Endodermal cell (in vitro differentiated cells): ENCODE measurements around the gene TMC8. TPM values are rescaled to one million over a fixed set of nuclear protein-coding genes. Genes with fewer than 3 reads are reported as not detected.

Experiments used
- DNase-seq: peaks from one replicate; pipeline ENCODE4 v3.0.0-alpha.2; 2017
- H3K27ac ChIP-seq: 2 replicates; pipeline ENCODE4 v1.5.1; 2013; ENCODE audit warnings: mild to moderate bottlenecking, low read depth, low read length, moderate library complexity
- H3K27me3 ChIP-seq: 2 replicates; pipeline ENCODE4 v1.6.1; 2013; ENCODE audit warnings: mild to moderate bottlenecking, low read length, moderate library complexity; ENCODE audit not compliant: insufficient read depth, control insufficient read depth, poor library complexity, severe bottlenecking
- H3K36me3 ChIP-seq: 2 replicates; pipeline ENCODE4 v1.7.0; 2013; ENCODE audit warnings: mild to moderate bottlenecking, low read length, moderate library complexity; ENCODE audit not compliant: control insufficient read depth, insufficient read depth
- H3K4me1 ChIP-seq: one replicate; pipeline ENCODE4 v1.7.0; 2013; ENCODE audit warnings: low read length; ENCODE audit not compliant: control insufficient read depth, insufficient read depth
- H3K4me3 ChIP-seq: 2 replicates; pipeline ENCODE4 v1.5.1; 2013; ENCODE audit warnings: mild to moderate bottlenecking, low read length, moderate library complexity
- H3K9ac ChIP-seq: 2 replicates; pipeline ENCODE4 v1.6.1; 2013; ENCODE audit warnings: mild to moderate bottlenecking, low read length, moderate library complexity; ENCODE audit not compliant: poor library complexity, severe bottlenecking; ENCODE audit errors: extremely low read depth
- H3K9me3 ChIP-seq: 2 replicates; pipeline ENCODE4 v1.6.1; 2013; ENCODE audit warnings: mild to moderate bottlenecking, low read length, moderate library complexity; ENCODE audit not compliant: control insufficient read depth
- H3K27ac Mint-ChIP-seq: 2 replicates; pipeline ENCODE4 v1.8.0; 2020; ENCODE audit warnings: mixed read lengths
- H3K27me3 Mint-ChIP-seq: 2 replicates; pipeline ENCODE4 v1.8.0; 2021; ENCODE audit warnings: mild to moderate bottlenecking, mixed read lengths; ENCODE audit not compliant: insufficient read depth
- H3K36me3 Mint-ChIP-seq: 2 replicates; pipeline ENCODE4 v1.8.0; 2020; ENCODE audit warnings: low read depth, mixed read lengths
- H3K4me1 Mint-ChIP-seq: 2 replicates; pipeline ENCODE4 v1.8.0; 2020; ENCODE audit warnings: mixed read lengths
- H3K4me3 Mint-ChIP-seq: 2 replicates; pipeline ENCODE4 v1.8.0; 2020; ENCODE audit warnings: mild to moderate bottlenecking, moderate library complexity, mixed read lengths
- H3K9me3 Mint-ChIP-seq: 2 replicates; pipeline ENCODE4 v1.8.0; 2020; ENCODE audit warnings: mild to moderate bottlenecking, mixed read lengths
- WGBS, 2 experiments: methylation state at CpG; one replicate each; pipeline versions ENCODE4 v1.1.5 to v1.1.7; 2013; ENCODE audit warnings: missing lambda C conversion rate in 2 of 2, mixed read lengths in 1 of 2; ENCODE audit not compliant: insufficient coverage in 1 of 2, insufficient read length in 1 of 2; 5-methylcytosine and 5-hydroxymethylcytosine counted together
- total RNA-seq, 2 donors: library from RNA; stranded (reverse); fragmentation: NEBNext Ultra II Directional in 1 of 2; extraction: Animal tissue kit (Norgen Biotek cat#: 25700) in 1 of 2; gene quantifications; 2 replicates in 1 of 2; 3 replicates in 1 of 2; pipeline ENCODE4 v1.2.1, GENCODE V29; 2021
- TF ChIP-seq, protein P1 (sequence below): fragments of 200-600 bp; sonication (generic); conservative IDR thresholded peaks from 2 replicates; pipeline ENCODE4 v1.5.0; 2021; ENCODE audit warnings: antibody characterized with exemption, mild to moderate bottlenecking

Gene TMC8
- total RNA-seq, 2 donors from 2014 or later: 0.90 to 3.0 TPM

DNA sequence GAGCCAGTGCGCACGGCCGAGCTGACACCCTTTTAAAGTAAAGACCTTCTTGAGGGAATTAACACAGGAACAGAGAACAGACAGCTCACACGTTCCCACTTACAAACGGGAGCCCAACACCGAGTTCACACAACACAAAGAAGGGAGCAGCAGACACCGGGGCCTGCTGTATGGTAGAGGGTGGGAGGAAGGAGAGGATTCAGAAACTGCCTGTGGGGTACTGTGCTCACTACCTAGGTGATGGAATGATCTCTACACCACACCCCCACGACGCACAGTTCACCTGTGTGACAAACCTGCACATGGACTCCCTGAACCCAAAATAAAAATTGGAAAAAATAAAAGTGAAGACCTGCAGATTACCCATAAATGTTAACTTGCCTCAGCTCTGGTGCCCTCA lies 34.5 kb upstream of the TMC8 start:
- peaks cover 88% of the 10 kb centered on the region for H3K36me3 ChIP-seq
- H3K4me3 Mint-ChIP-seq: no peak overlapping the region
- H3K27ac ChIP-seq: no peak overlapping the region
- H3K4me1 Mint-ChIP-seq: no peaks in the 10 kb centered on the region
- no peak overlapping the region for H3K9ac ChIP-seq
- H3K36me3 Mint-ChIP-seq: peaks cover 89% of the 10 kb centered on the region
- H3K27ac Mint-ChIP-seq: no peak overlapping the region
- no peaks in the 10 kb centered on the region for H3K27me3 Mint-ChIP-seq
- H3K9me3 Mint-ChIP-seq: peaks cover 29% of the 10 kb centered on the region
- TF ChIP-seq, protein P1, sequence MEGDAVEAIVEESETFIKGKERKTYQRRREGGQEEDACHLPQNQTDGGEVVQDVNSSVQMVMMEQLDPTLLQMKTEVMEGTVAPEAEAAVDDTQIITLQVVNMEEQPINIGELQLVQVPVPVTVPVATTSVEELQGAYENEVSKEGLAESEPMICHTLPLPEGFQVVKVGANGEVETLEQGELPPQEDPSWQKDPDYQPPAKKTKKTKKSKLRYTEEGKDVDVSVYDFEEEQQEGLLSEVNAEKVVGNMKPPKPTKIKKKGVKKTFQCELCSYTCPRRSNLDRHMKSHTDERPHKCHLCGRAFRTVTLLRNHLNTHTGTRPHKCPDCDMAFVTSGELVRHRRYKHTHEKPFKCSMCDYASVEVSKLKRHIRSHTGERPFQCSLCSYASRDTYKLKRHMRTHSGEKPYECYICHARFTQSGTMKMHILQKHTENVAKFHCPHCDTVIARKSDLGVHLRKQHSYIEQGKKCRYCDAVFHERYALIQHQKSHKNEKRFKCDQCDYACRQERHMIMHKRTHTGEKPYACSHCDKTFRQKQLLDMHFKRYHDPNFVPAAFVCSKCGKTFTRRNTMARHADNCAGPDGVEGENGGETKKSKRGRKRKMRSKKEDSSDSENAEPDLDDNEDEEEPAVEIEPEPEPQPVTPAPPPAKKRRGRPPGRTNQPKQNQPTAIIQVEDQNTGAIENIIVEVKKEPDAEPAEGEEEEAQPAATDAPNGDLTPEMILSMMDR: no peak
- H3K4me3 ChIP-seq: no peak overlapping the region
- DNase-seq: no peak
- 90 to 93% methylated on average over 7 to 9 of the region's 9 CpGs for WGBS, 2 experiments
- no peaks in the 10 kb centered on the region for H3K4me1 ChIP-seq
- peaks cover 33% of the 10 kb centered on the region for H3K9me3 ChIP-seq
- no peaks in the 10 kb centered on the region for H3K27me3 ChIP-seq

DNA sequence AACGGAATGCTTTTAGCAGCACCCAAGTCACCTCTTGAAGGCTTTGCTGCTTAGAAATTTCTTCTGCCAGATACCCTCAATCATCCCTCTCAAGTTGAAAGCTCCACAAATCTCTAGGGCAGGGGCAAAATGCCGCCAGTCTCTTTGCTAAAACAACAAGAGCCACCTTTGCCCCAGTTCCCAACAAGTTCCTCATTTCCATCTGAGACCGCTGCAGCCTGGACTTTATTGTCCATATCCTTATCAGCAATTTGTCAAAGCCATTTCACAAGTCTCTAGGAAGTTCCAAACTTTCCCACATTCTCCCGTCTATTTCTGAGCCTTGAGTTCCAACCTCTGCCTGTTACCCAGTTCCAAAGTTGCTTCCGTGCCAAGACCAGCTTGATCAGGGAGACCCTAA lies 29.5 kb upstream of the TMC8 start:
- no peaks in the 10 kb centered on the region for H3K4me1 Mint-ChIP-seq
- H3K36me3 Mint-ChIP-seq: peaks cover 78% of the 10 kb centered on the region
- peaks cover 79% of the 10 kb centered on the region for H3K36me3 ChIP-seq
- H3K27ac ChIP-seq: no peak overlapping the region
- H3K27ac Mint-ChIP-seq: no peak overlapping the region
- H3K27me3 Mint-ChIP-seq: no peaks in the 10 kb centered on the region
- no peaks in the 10 kb centered on the region for H3K4me1 ChIP-seq
- no peak for DNase-seq
- no peak overlapping the region for H3K9ac ChIP-seq
- no peaks in the 10 kb centered on the region for H3K27me3 ChIP-seq
- H3K9me3 Mint-ChIP-seq: peaks cover 47% of the 10 kb centered on the region
- H3K9me3 ChIP-seq: peaks cover 56% of the 10 kb centered on the region
- no peak overlapping the region for H3K4me3 Mint-ChIP-seq
- H3K4me3 ChIP-seq: no peak overlapping the region
- WGBS, 2 experiments: 95 to 97% methylated on average over 5 of the region's 5 CpGs
- TF ChIP-seq, protein P1: no peak

DNA sequence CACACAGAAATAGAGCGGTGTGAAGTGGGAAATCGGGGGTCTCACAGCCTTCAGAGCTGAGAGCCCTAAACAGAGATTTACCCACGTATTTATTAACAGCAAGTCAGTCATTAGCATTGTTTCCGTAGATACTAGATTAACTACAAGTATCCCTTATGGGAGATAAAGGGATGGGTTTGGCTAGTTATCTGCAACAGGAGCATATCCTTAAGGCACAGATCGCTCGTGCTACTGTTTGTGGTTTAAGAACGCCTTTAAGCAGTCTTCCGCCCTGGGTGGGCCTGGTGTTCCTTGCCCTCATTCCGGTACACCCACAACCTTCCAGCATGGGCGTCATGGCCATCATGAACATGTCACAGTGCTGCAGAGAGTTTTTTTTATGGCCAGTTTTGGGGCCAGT lies 29.0 kb upstream of the TMC8 start:
- H3K36me3 Mint-ChIP-seq: peaks cover 76% of the 10 kb centered on the region
- H3K27ac Mint-ChIP-seq: no peak overlapping the region
- 97 to 98% methylated on average over 8 to 10 of the region's 10 CpGs for WGBS, 2 experiments
- no peaks in the 10 kb centered on the region for H3K27me3 Mint-ChIP-seq
- no peaks in the 10 kb centered on the region for H3K4me1 ChIP-seq
- H3K9me3 ChIP-seq: peaks cover 56% of the 10 kb centered on the region
- TF ChIP-seq, protein P1: no peak
- H3K4me1 Mint-ChIP-seq: no peaks in the 10 kb centered on the region
- H3K9me3 Mint-ChIP-seq: peaks cover 47% of the 10 kb centered on the region
- no peak overlapping the region for H3K4me3 ChIP-seq
- H3K27me3 ChIP-seq: no peaks in the 10 kb centered on the region
- H3K27ac ChIP-seq: no peak overlapping the region
- no peak overlapping the region for H3K9ac ChIP-seq
- no peak for DNase-seq
- no peak overlapping the region for H3K4me3 Mint-ChIP-seq
- peaks cover 75% of the 10 kb centered on the region for H3K36me3 ChIP-seq
